Mesenteric fat pad (tissue), 1 donor: ENCODE measurements around the gene SULT1A1. TPM values are rescaled to one million over a fixed set of nuclear protein-coding genes. Genes with fewer than 3 reads are reported as not detected.

Experiments
- DNase-seq: peaks from one replicate; pipeline ENCODE4 v3.0.0-alpha.2; 2020; ENCODE audit warnings: low spot score
- total RNA-seq: library from RNA; stranded (reverse); fragmentation: NEBNext Ultra II Directional; extraction: Animal tissue kit (Norgen Biotek cat#: 25700); gene quantifications from one replicate; pipeline ENCODE4 v1.2.1, GENCODE V29; 2021
- donor health status: DM: yes; HTN: yes; CAD: no.

The SULT1A1 gene
- total RNA-seq, 1 donor from 2014 or later: 36.2 TPM

DNA sequence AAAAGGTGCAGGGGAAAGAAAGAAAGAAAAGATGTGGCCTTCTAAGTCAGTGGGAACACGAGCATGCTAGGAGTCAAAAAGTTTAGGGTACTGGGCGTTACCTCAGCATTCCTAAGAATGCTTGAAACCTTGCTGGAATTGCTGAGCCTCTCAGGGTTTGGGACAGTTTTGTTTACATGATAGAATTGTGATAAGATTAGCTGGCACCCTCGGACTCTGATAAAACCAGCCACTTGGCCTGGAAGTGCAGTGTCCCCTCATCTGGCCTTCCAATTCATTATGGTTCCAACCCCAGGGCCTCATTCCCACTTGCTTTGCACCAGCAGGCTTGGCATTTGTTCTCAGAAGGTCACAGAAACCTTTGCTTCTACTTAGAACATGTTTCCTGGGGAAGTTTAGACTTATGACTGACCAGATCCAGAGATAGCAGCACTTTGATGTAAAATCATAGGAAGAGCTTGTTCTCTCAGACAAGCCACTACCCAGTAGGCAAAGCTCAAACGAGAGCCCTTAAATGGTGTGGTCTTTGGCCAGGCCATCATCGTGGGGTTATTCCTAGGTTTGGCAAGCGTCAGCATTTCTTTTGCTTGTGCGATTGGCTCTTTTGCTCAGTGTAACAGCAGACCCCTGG lies 48.2 kb downstream of the SULT1A1 start:
- DNase-seq: no peak

DNA sequence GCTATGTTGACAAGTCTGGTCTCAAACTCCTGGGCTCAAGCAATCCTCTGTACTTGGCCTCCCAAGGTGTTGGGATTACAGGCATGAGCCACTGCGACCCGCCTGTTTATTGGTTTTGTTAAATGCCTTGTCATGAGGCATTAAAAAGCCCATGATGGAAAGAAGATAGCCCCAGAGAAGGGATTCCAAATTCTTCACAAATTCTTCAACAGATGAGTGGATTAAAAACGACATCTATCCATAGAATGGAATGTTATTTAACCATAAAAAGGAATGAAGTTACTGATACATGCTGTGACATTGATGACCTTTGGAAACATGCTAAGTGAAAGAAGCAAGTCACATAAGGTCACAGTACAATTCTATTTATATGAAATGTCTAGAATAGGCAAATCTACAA lies 51.4 kb downstream of the SULT1A1 start:
- no peak for DNase-seq

DNA sequence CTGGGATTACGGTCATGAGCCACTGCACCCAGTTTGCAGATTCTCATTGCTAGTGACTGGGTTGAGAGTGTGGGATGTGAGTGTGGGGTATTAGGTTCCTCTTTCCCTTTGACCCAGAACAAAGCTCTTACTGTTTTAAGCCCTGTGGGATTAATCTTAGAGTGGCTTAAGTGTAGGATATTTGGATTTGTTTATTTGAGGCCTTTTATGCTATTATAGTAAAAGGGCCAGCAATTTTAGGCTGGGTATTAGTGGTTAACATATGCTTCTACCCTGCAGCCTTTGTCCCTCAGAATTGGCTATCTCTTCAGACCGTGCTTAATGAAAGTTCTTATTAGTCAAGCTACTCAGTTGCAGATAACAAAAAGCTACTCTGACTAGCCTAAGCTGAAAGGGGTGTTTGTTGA lies 52.9 kb downstream of the SULT1A1 start:
- DNase-seq: no peak

DNA sequence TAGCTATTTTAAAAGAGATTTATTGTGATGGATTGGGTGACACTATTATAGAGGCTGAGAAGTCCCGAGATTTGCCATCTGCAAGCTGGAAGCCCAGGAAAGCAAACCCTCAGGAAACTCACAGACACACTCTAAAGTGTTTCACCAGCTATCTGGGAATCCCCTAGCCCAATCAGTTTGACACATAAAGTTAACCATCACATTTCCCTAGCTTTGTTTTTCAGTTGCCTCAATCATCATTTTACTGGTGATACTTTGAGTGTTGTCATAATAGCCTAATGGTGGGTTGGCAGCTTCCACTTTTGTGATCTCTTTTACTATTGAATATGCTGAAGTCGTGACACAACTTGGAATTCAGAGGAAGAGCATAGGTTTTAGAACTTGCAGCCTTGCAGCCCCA lies 54.3 kb downstream of the SULT1A1 start:
- no peak for DNase-seq

Other genes with a start within 250 kb of the SULT1A1 start
- 4.7 TPM for gene NPIPB6, start 246.5 kb downstream of the SULT1A1 start, total RNA-seq
- gene EIF3CL, start 206.2 kb downstream of the SULT1A1 start, total RNA-seq: 88.7 TPM
- gene NPIPB7, start 137.7 kb downstream of the SULT1A1 start, total RNA-seq: not detected
- gene CLN3, start 118.0 kb downstream of the SULT1A1 start, total RNA-seq: 25.2 TPM
- gene APOBR, start 115.4 kb downstream of the SULT1A1 start, total RNA-seq: 4.1 TPM
- gene IL27, start 103.2 kb downstream of the SULT1A1 start, total RNA-seq: not detected
- 116 TPM for gene NUPR1, start 71.1 kb downstream of the SULT1A1 start, total RNA-seq
- 16.6 TPM for gene SGF29, start 56.1 kb downstream of the SULT1A1 start, total RNA-seq
- 2.5 TPM for gene SULT1A2, start 13.0 kb downstream of the SULT1A1 start, total RNA-seq
- gene NPIPB8, start 28.0 kb upstream of the SULT1A1 start, total RNA-seq: 1.9 TPM
- gene EIF3C, start 101.4 kb upstream of the SULT1A1 start, total RNA-seq: 494 TPM
- not detected for gene NPIPB9, start 141.7 kb upstream of the SULT1A1 start, total RNA-seq
- 106 TPM for gene ATXN2L, start 213.0 kb upstream of the SULT1A1 start, total RNA-seq
- 113 TPM for gene TUFM, start 236.3 kb upstream of the SULT1A1 start, total RNA-seq